Esophagus (tissue), 2 donors: Measurements from ENCODE around the gene PLA2G6. TPM values are rescaled to one million over a fixed set of nuclear protein-coding genes. Genes with fewer than 3 reads are reported as not detected.
A peak's percentile ranks its signal among the peaks of the same experiment; 100 is the strongest.

Source experiments
- H3K27ac ChIP-seq, 2 donors: one replicate each; pipeline ENCODE4 v1.5.1; 2013; ENCODE audit warnings: low read depth in 2 of 2, mild to moderate bottlenecking in 2 of 2, inconsistent platforms in 1 of 2, low read length in 1 of 2, moderate library complexity in 1 of 2
- H3K27me3 ChIP-seq, 2 donors: one replicate each; pipeline ENCODE4 v1.6.1; 2013; ENCODE audit warnings: low read length in 2 of 2, control low read depth in 1 of 2, mild to moderate bottlenecking in 1 of 2; ENCODE audit not compliant: insufficient read depth in 2 of 2, control insufficient read depth in 1 of 2
- H3K36me3 ChIP-seq, 2 donors: one replicate each; pipeline ENCODE4 v1.6.1; 2013; ENCODE audit warnings: low read length in 1 of 2; ENCODE audit not compliant: control insufficient read depth in 2 of 2, insufficient read depth in 2 of 2
- H3K4me1 ChIP-seq, 2 donors: one replicate each; pipeline ENCODE4 v1.6.1; 2013; ENCODE audit warnings: low read length in 1 of 2; ENCODE audit not compliant: control insufficient read depth in 2 of 2, insufficient read depth in 2 of 2
- H3K4me3 ChIP-seq, 2 donors: one replicate each; pipeline ENCODE4 v1.5.1; 2013; ENCODE audit warnings: low read length in 2 of 2, mild to moderate bottlenecking in 2 of 2, low read depth in 1 of 2, moderate library complexity in 1 of 2
- H3K9me3 ChIP-seq, 2 donors: one replicate each; pipeline ENCODE4 v1.6.1; 2013; ENCODE audit warnings: mild to moderate bottlenecking in 2 of 2, low read depth in 1 of 2, low read length in 1 of 2, moderate library complexity in 1 of 2; ENCODE audit not compliant: control insufficient read depth in 2 of 2, insufficient read depth in 1 of 2
- WGBS, 2 donors: extraction: QIAGEN DNeasy Blood & Tissue Kit; methylation state at CpG; one replicate each; pipeline ENCODE4 v1.1.7; 2013; 5-methylcytosine and 5-hydroxymethylcytosine counted together
- polyA plus RNA-seq, 2 donors: library from polyadenylated mRNA; stranded (reverse); fragments of 200-250 nt; gene quantifications; one replicate each; pipeline ENCODE4 v1.2.3, GENCODE V29; 2013
- donor health status: healthy with polysubstance abuse.
- donor health status: Bipolar disorder and iron deficiency.

Gene PLA2G6
- polyA plus RNA-seq, 2 donors = 14.5 to 36.3 TPM

DNA sequence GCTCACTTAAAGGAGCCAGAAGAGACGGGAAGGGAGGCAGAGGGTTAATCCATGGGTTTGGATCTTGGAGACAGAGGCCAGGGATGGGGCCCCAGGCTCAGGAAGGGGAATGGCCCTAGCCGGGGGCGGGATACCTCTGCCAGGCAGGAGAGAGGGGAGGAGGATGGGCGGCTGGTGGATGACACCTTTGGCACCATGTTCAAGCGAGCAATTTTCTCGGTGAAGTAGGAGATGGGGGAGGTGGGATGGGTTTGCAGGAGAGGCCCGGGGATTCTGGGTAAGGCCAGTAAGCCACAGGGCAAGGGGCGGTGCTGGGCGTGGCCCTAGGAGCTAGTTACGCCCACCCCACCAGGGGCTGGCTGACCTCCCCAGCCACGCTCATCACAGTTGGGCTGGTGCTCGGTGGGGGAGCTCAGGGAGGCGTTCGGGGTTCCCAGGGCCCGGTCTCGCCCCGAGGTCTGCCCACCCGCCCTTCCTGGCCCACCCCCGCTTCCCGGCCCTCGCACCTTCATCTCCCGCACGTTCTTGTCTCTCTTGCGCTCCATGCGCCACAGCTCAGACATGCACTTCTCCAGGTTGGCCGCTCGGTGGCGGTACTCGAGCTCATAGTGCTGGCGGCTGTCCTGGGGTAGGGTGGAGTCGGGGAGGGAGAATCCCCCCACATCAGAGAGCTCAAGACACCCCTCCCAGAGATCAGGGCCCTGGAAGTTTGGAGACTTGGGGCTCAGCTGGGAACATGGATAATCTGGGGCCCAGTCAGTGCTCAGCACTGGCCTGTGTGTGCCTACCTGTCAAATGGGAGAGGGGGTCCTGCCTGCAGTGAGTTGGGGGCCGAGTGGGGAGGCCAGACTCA lies 83.8 kb downstream of the PLA2G6 start:
- WGBS, 2 donors = 59 to 65% methylated on average over 28 to 30 of the region's 32 CpGs
- Histone ChIP-seq H3K36me3 (no peaks in the 10 kb centered on the region), H3K4me1 (no peaks in the 10 kb centered on the region), H3K4me3 (no peak overlapping the region), H3K27ac (no peak overlapping the region), H3K27me3 (no peaks in the 10 kb centered on the region), H3K9me3 (no peaks in the 10 kb centered on the region)

DNA sequence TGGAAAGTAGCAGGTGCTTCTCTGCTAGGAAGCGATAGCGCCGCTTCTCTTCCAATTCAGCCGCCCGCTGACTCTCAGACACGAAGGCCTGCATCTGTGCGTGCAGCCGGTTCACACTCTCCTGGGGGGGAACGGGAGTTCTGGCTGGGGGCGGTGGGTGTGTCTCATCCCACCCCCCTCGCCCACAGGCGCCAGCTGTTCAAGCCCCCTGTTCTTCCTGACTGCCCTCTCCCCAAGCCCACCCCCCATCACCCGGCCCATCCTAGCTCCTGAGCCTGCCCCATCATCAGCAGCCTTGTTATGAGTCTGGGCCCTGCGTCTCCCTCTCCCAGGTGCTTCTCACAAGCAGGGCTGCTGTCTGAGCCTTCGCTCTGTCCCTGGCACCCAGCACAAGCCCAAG lies 84.6 kb downstream of the PLA2G6 start:
- 90 to 96% methylated on average over 12 to 15 of the region's 15 CpGs for WGBS, 2 donors
- Histone ChIP-seq H3K36me3 (no peaks in the 10 kb centered on the region), H3K4me1 (no peaks in the 10 kb centered on the region), H3K27me3 (no peaks in the 10 kb centered on the region), H3K4me3 (no peak overlapping the region), H3K27ac (no peak overlapping the region), H3K9me3 (no peaks in the 10 kb centered on the region)

DNA sequence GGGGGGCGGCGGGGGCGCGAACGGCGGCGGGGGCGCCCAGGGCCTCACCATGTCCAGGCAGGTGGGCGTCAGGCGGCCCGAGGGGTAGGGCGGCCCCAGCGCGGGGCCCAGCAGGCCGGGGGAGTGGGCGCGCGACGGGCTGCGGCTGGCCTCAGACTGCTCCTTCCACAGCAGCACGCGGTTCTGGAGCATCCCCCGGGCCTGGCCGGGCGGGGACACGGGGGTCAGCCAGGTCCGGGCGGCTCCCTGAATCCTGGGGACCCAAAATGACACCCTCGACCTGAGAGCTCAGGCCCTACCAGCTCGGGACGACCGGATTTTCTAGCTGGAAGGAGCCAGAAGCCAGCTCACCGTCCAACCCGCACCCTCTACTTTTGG lies 92.2 kb downstream of the PLA2G6 start:
- 21 to 36% methylated on average over 33 to 34 of the region's 34 CpGs for WGBS, 2 donors
- Histone ChIP-seq H3K9me3 (no peaks in the 10 kb centered on the region), H3K4me1 (peaks cover 3 to 10% of the 10 kb centered on the region in 2 donors), H3K27me3 (no peaks in the 10 kb centered on the region), H3K36me3 (peaks cover 0 to 3% of the 10 kb centered on the region in 2 donors), H3K4me3 (peak overlapping the region; percentile 8 to 40), H3K27ac (no peak overlapping the region)

DNA sequence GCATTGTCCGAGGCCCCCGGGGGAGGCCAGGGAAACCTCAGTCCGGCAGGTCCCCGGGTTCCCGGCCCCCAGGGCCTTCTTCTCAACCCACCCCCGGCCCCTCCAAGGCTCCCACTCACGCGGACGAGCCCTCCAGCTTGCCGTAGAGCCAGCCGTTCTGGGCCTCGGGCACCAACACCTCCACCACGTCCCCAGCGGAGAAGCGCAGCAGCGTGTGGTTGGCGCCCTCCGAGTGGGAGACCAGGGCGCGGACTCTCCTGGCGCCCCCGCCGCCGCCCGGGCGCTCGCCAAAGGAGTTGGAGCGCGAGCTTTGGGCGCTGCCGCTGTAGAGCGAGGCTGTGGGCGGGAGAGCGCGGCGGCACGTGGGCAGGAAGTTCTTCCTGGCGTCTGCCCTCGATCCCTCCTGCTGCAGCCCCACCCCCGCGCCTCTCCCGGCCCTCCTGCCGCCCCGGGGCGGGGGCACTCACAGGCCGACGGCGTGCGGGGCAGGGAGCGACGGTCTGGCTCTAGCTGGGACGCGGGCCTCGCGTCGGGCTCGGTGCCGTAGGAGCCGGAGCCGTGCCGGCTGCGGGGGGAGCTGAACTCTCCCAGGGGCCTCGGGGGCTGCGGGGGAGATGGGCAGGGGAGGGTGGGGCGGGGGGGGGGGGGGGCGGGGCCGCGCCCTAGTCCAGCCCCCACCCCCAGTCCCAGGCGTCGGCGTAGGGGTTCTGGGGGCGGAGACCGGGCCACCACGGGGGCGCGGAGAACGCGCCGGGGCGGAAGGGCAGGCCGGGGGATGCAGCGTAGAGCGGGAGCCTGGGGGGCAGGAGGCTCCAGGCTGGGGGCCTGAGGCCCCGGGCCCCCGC lies 92.8 kb downstream of the PLA2G6 start:
- no peak overlapping the region for H3K27ac ChIP-seq
- no peaks in the 10 kb centered on the region for H3K9me3 ChIP-seq
- H3K4me1 ChIP-seq = peaks cover 3 to 10% of the 10 kb centered on the region in 2 donors
- H3K27me3 ChIP-seq = no peaks in the 10 kb centered on the region
- peak overlapping the region; percentile 40 for H3K4me3 ChIP-seq
- peaks cover 0 to 3% of the 10 kb centered on the region in 2 donors for H3K36me3 ChIP-seq
- WGBS, 2 donors = 17 to 25% methylated on average over 59 to 85 of the region's 85 CpGs

DNA sequence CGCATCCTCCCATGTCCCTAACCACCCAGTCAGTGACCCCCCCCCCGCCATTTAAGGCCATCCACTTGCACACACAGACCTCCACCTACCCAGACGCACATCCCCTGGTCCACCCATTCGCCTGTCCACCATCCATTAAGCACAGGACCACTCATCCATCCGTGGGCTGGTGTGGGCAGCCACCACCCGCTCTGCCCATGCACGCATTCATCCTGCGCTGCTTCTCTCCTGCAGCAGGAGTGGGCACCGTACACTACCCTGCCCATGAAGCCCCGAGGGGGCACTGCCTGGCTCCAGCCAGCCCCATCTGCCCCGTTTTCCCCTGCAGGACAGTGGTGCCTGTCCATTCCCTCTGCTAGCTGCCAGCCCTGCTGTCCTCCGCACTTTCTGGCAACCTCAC lies 93.8 kb downstream of the PLA2G6 start:
- Histone ChIP-seq H3K27me3 (no peaks in the 10 kb centered on the region), H3K36me3 (peaks cover 0 to 3% of the 10 kb centered on the region in 2 donors), H3K27ac (no peak overlapping the region), H3K9me3 (peaks cover 0 to 2% of the 10 kb centered on the region in 2 donors), H3K4me3 (peak overlapping the region in 1 of 2 donors; percentile 40), H3K4me1 (peaks cover 3 to 10% of the 10 kb centered on the region in 2 donors)
- 92 to 93% methylated on average over 12 of the region's 12 CpGs for WGBS, 2 donors

DNA sequence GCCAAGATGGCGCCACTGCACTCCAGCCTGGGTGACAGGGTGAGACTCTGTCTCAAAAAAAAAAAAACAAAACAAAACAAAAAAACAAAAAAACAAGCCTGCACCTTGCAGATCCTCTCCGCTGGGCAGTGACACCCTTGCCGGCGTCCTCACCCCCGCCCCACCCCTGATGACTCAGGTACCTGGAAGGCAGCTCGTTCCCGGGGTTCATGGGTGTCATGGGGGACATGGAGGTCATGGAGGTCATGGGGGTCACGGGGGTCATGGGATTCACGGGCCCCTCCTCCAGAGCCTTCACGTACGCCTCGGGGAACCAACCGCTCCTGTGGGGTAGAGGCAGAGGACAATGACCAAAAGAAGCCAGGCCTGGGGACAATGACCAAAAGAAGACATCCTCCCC lies 94.7 kb downstream of the PLA2G6 start:
- Histone ChIP-seq H3K27ac (no peak overlapping the region), H3K4me1 (peaks cover 7 to 11% of the 10 kb centered on the region in 2 donors), H3K9me3 (peaks cover 0 to 2% of the 10 kb centered on the region in 2 donors), H3K36me3 (peaks cover 0 to 3% of the 10 kb centered on the region in 2 donors), H3K27me3 (no peaks in the 10 kb centered on the region), H3K4me3 (peak overlapping the region in 1 of 2 donors; percentile 40)
- 75 to 82% methylated on average over 13 of the region's 13 CpGs for WGBS, 2 donors

DNA sequence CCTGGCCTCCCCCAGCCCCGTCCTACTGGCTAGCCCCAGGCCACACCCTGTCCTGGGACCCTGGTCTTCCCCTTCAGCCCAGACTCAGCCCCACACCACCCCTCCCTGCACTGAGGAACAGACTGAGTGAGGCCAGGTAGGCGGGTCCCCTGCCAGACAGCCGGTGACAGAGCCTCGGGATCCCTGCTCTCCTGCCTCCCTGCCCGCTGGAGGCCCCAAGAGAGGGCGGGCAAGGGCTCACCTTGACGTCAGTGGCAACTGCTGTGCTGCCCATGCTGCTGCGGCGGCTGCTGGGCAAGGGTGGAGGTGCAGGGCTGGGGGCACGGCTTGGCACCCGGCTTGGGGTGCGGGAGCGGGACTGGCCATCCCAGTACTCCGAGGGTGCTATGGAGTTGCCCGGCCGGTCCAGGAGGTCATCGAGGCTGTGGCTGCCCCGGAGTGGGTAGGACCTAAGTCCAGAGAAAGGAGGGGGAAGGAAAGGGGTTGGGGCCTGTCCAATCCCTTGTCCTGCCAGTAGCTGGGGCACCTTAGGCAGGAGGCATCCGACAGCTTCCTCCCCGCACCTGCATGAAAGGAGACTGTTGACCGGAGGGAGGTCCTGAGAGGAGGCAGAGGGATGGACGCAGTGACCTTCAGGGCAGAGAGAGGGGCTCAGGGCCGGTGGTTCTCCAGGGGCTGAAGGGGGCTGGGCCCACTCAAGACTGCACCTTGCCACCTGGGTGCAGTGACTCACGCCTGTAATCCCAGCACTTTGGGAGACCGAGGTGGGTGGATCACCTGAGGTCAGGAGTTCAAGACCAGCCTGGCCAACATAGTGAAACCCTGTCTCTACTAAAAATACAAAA lies 95.4 kb downstream of the PLA2G6 start:
- H3K36me3 ChIP-seq = peaks cover 0 to 3% of the 10 kb centered on the region in 2 donors
- WGBS, 2 donors = 72 to 87% methylated on average over 24 of the region's 25 CpGs

DNA sequence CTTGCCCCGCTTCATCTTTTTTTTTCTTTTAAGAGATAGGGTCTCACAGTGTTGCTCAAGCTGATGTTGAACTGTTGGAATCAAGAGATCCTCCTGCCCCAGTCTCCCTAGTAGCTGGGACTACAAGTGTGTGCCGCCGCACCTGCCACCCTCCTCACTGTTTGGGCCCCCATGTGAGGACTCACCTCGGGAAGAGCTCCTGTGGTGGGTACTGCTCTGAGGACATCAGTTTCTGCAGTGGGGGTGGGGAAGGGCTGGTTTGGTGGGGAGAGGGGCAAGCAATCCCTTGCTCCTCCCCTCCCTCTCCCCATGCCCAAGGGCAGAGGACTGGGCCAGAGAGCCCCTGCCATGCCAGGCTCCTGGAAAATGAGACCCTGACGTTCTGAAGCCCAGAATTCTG lies 96.1 kb downstream of the PLA2G6 start:
- H3K27ac ChIP-seq = no peak overlapping the region
- H3K4me3 ChIP-seq = no peak overlapping the region
- H3K36me3 ChIP-seq = peaks cover 0 to 3% of the 10 kb centered on the region in 2 donors
- WGBS, 2 donors = 68 to 76% methylated on average over 5 of the region's 5 CpGs
- peaks cover 0 to 2% of the 10 kb centered on the region in 2 donors for H3K9me3 ChIP-seq
- H3K27me3 ChIP-seq = peaks cover 0 to 4% of the 10 kb centered on the region in 2 donors
- peaks cover 15 to 22% of the 10 kb centered on the region in 2 donors for H3K4me1 ChIP-seq

More for the DNA sequence above, 95.4 kb downstream of the PLA2G6 start:
- H3K27me3 ChIP-seq = peaks cover 0 to 4% of the 10 kb centered on the region in 2 donors
- H3K9me3 ChIP-seq = peaks cover 0 to 2% of the 10 kb centered on the region in 2 donors
- no peak overlapping the region for H3K4me3 ChIP-seq
- no peak overlapping the region for H3K27ac ChIP-seq
- H3K4me1 ChIP-seq = peaks cover 10 to 16% of the 10 kb centered on the region in 2 donors

DNA sequence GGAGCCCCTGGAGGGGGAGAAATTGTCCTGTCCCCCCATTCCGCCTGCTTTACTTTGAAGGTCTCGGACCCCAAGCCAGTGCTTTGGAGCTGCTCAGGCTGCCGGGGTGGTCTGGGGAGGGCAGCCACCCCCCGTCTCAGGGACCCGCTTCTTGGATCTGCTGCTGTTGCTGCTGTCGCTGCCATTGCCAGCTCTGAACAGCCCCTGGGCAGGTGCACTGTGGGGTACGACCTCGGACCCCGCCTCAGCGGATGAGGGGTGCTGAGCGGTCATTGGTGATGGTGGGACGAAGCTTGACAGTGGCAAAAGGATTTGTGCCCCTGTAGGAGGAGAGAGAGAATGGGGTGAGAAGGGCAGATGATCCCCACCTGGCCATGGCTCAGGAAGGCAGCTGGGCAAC lies 96.6 kb downstream of the PLA2G6 start:
- H3K27ac ChIP-seq = no peak overlapping the region
- H3K4me3 ChIP-seq = no peak overlapping the region
- peaks cover 0 to 2% of the 10 kb centered on the region in 2 donors for H3K9me3 ChIP-seq
- H3K27me3 ChIP-seq = peaks cover 0 to 4% of the 10 kb centered on the region in 2 donors
- H3K36me3 ChIP-seq = peaks cover 0 to 3% of the 10 kb centered on the region in 2 donors
- H3K4me1 ChIP-seq = peaks cover 15 to 22% of the 10 kb centered on the region in 2 donors
- WGBS, 2 donors = 92 to 93% methylated on average over 12 of the region's 12 CpGs
